ENCODE results near the gene IRX3. TPM values are rescaled to one million over a fixed set of nuclear protein-coding genes. Genes with fewer than 3 reads are reported as not detected.
"Not testable (repeated sequence)": the region's sequence is repeated elsewhere in the genome, so short reads cannot be mapped to it uniquely, and the experiment has no call there.

The IRX3 gene
- total and polyA plus RNA-seq, 3 experiments from 2014 or later, result not detected

GRCh38 chr16:54248863-54249710 lies 37.5 kb downstream of the IRX3 start:
- Histone ChIP-seq H3K4me1 (ENCODE audit: insufficient read depth, low read length) (no peaks in the 10 kb centered on the region), H3K9me3 (ENCODE audit: low read length) (no peaks in the 10 kb centered on the region), H3K27ac (ENCODE audit: low read depth, low read length) (no peak overlapping the region), H3K36me3 (ENCODE audit: insufficient read depth, low read length) (no peaks in the 10 kb centered on the region), H3K27me3 (ENCODE audit: insufficient read depth, low read length, poor library complexity, severe bottlenecking) (no peaks in the 10 kb centered on the region), H3K4me3 (ENCODE audit: low read length) (no peak overlapping the region)
- DNase-seq, result no peak
- Mint-ChIP-seq H3K4me3 (no peak overlapping the region), H3K36me3 (no peaks in the 10 kb centered on the region), H3K9me3 (peaks cover 0 to 4% (median 0%) of the 10 kb centered on the region in 5 donors), H3K27me3 (peaks cover 0 to 6% of the 10 kb centered on the region in 2 donors), H3K27ac (no peak overlapping the region), H3K4me1 (no peaks in the 10 kb centered on the region)
- ChIA-PET POLR2A (no interaction called here), CTCF (no interaction called here)

DNA sequence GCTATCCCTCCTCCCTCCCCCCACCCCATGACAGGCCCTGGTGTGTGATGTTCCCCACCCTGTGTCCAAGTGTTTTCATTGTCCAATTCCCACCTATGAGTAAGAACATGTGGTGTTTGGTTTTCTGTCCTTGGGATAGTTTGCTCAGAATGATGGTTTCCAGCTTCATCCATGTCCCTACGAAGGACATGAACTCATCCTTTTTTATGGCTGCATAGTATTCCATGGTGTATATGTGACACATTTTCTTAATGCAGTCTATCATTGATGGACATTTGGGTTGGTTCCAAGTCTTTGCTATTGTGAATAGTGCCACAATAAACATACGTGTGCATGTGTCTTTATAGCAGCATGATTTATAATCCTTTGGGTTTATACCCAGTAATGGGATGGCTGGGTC lies 38.9 kb downstream of the IRX3 start:
- H3K4me3 ChIP-seq (ENCODE audit: low read length); H3K27ac Mint-ChIP-seq; H3K9me3 ChIP-seq (ENCODE audit: low read length); H3K4me1 ChIP-seq (ENCODE audit: insufficient read depth, low read length); H3K4me3 Mint-ChIP-seq; H3K36me3 Mint-ChIP-seq; DNase-seq; H3K9me3 Mint-ChIP-seq; H3K27me3 Mint-ChIP-seq; H3K4me1 Mint-ChIP-seq; CTCF ChIA-PET; H3K27ac ChIP-seq (ENCODE audit: low read depth, low read length); H3K27me3 ChIP-seq (ENCODE audit: insufficient read depth, low read length, poor library complexity, severe bottlenecking); H3K36me3 ChIP-seq (ENCODE audit: insufficient read depth, low read length); POLR2A ChIA-PET: not testable (repeated sequence)

GRCh38 chr16:54246454-54246821 lies 40.1 kb downstream of the IRX3 start:
- Mint-ChIP-seq H3K4me3 (no peak overlapping the region), H3K36me3 (no peaks in the 10 kb centered on the region), H3K9me3 (peaks cover 0 to 4% (median 0%) of the 10 kb centered on the region in 5 donors), H3K27ac (no peak overlapping the region), H3K27me3 (peaks cover 6 to 8% of the 10 kb centered on the region in 2 donors), H3K4me1 (no peaks in the 10 kb centered on the region)
- CTCF ChIA-PET, result no interaction called here
- no peak overlapping the region for H3K4me3 ChIP-seq (ENCODE audit: low read length)
- H3K27ac ChIP-seq (ENCODE audit: low read depth, low read length), result no peak overlapping the region
- POLR2A ChIA-PET, result no interaction called here
- H3K27me3 ChIP-seq (ENCODE audit: insufficient read depth, low read length, poor library complexity, severe bottlenecking), result no peaks in the 10 kb centered on the region
- H3K36me3 ChIP-seq (ENCODE audit: insufficient read depth, low read length), result no peaks in the 10 kb centered on the region
- H3K9me3 ChIP-seq (ENCODE audit: low read length), result no peaks in the 10 kb centered on the region
- H3K4me1 ChIP-seq (ENCODE audit: insufficient read depth, low read length), result no peaks in the 10 kb centered on the region
- no peak for DNase-seq

DNA sequence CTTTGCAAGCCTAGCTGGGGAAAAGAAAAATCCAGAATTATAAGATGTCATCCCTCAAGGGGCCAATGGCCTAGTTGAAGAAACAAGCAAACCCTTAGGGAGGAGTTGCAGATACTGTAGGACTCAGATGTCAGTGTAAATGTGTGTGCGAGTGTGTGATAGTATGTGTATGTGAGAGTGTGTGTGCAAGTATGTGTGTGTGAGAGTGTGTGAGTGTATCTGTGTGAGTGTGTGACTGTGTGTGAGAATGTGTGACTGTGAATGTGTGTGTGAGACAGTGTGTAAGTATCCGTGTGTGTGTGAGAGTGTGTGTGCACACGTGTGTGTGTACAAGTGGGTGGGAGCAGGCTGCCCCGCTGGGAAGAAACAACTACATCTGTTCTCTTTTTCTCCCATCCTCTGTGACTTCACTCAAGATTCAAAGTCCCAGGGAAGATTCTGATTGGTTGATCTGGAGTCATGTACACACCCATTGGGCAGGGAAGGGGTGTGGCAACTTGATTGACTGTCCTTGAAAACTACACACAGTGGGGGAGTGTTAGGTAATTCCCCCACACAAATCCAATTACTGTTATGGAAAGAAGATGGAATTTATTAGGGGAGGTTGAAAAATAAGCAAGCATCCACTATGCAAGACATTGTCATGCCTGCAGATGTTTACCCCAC lies 40.7 kb downstream of the IRX3 start:
- Histone ChIP-seq H3K9me3 (ENCODE audit: low read length) (no peaks in the 10 kb centered on the region), H3K27ac (ENCODE audit: low read depth, low read length) (no peak overlapping the region), H3K27me3 (ENCODE audit: insufficient read depth, low read length, poor library complexity, severe bottlenecking) (no peaks in the 10 kb centered on the region), H3K36me3 (ENCODE audit: insufficient read depth, low read length) (no peaks in the 10 kb centered on the region), H3K4me3 (ENCODE audit: low read length) (no peak overlapping the region), H3K4me1 (ENCODE audit: insufficient read depth, low read length) (no peaks in the 10 kb centered on the region)
- Mint-ChIP-seq H3K27ac (no peak overlapping the region), H3K36me3 (no peaks in the 10 kb centered on the region), H3K9me3 (peaks cover 0 to 4% (median 0%) of the 10 kb centered on the region in 5 donors), H3K27me3 (peaks cover 4 to 8% of the 10 kb centered on the region in 2 donors), H3K4me3 (no peak overlapping the region), H3K4me1 (no peaks in the 10 kb centered on the region)
- CTCF ChIA-PET, result no interaction called here
- DNase-seq, result no peak
- POLR2A ChIA-PET, result no interaction called here

DNA sequence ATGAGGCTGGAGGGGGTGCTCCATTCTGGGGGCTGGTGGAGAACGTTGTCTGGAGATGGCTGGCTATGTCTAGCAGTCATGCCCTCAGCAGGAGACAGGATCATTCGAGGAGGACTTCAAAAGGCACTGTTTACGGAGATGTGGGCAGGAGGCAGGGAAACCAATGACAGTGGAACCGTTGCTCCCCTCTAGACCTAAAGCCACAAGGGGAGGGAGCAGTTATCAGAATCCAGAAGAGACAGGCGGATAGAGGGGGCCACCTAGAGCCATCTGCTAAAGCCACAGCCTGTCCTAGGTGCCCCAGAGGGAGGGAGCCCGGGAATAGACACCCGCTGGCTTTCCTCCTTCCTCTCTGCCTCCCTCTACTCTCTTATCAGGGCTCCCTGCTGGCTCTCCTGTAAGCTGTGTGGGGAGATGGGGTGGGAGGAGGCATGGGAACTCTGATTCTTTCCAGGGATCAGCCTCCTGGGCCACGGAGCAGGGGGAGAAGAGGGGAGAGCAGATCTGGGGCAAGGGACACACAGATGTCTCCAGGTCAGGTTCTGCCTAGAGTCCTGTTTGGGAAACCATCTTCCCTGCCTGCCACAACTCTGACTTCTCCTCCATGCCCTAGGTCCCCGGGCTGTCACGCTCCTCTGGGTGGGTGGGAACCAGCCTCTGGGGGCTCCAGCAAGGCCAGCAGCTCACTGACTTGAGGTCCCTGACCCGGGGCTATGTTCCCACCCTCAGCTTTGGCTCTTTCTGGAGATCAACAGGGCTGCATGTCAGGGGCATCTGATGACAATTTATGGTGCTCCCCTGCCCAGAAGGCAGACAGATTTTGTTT lies 42.3 kb downstream of the IRX3 start:
- ChIA-PET POLR2A (no interaction called here), CTCF (no interaction called here)
- no peak overlapping the region for H3K4me3 ChIP-seq (ENCODE audit: low read length)
- H3K9me3 Mint-ChIP-seq, result peaks cover 0 to 4% (median 0%) of the 10 kb centered on the region in 5 donors
- H3K27ac ChIP-seq (ENCODE audit: low read depth, low read length), result no peak overlapping the region
- no peak for DNase-seq
- no peaks in the 10 kb centered on the region for H3K36me3 Mint-ChIP-seq
- H3K27me3 Mint-ChIP-seq, result peaks cover 4 to 8% of the 10 kb centered on the region in 2 donors
- H3K9me3 ChIP-seq (ENCODE audit: low read length), result no peaks in the 10 kb centered on the region
- no peaks in the 10 kb centered on the region for H3K27me3 ChIP-seq (ENCODE audit: insufficient read depth, low read length, poor library complexity, severe bottlenecking)
- H3K4me1 ChIP-seq (ENCODE audit: insufficient read depth, low read length), result no peaks in the 10 kb centered on the region
- no peaks in the 10 kb centered on the region for H3K4me1 Mint-ChIP-seq
- no peak overlapping the region for H3K4me3 Mint-ChIP-seq
- H3K27ac Mint-ChIP-seq, result no peak overlapping the region
- no peaks in the 10 kb centered on the region for H3K36me3 ChIP-seq (ENCODE audit: insufficient read depth, low read length)

DNA sequence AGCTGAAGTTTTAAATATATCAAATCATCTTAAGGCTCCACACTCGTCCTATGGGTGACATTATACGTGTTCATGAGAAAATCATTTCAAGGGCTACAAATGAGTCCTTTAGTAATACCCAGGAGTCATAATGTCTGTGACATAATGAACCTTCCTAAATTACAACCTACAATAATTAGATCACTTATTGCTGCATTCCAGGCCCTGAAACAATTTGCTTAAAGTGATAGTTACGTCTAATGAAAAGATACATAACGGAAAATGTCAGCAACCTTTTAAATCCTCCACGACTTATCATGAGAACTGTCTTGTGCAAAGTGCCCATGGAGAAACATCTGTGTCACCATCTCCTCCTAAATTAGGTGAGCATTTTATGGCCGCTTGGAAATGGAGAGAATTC lies 43.4 kb downstream of the IRX3 start:
- DNase-seq, result no peak
- Histone ChIP-seq H3K4me3 (ENCODE audit: low read length) (no peak overlapping the region), H3K27me3 (ENCODE audit: insufficient read depth, low read length, poor library complexity, severe bottlenecking) (no peaks in the 10 kb centered on the region), H3K27ac (ENCODE audit: low read depth, low read length) (no peak overlapping the region), H3K36me3 (ENCODE audit: insufficient read depth, low read length) (no peaks in the 10 kb centered on the region), H3K9me3 (ENCODE audit: low read length) (no peaks in the 10 kb centered on the region), H3K4me1 (ENCODE audit: insufficient read depth, low read length) (no peaks in the 10 kb centered on the region)
- Mint-ChIP-seq H3K4me3 (no peak overlapping the region), H3K9me3 (peaks cover 0 to 2% (median 0%) of the 10 kb centered on the region in 5 donors), H3K36me3 (no peaks in the 10 kb centered on the region), H3K27ac (no peak overlapping the region), H3K4me1 (no peaks in the 10 kb centered on the region), H3K27me3 (peaks cover 4 to 8% of the 10 kb centered on the region in 2 donors)
- ChIA-PET POLR2A (no interaction called here), CTCF (no interaction called here)

DNA sequence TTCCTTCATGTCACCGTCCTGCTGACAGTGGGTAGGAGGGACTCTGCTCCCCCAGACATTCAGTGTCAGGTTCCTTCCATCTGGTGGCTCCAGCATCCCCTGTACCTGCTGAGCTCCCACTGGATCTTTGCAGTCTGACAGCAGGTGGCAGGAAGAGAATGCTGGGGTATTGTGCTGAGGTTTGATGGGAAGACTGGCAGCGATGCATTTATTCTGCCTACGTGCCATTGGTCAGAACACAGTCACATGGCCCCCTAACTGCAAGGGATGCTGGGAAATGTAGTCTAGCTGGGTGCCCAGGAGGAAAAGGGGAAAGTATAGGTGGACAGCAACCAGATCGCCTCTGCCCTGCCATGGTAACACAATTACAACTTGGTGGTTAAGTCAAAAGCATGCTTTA lies 44.4 kb downstream of the IRX3 start:
- no peaks in the 10 kb centered on the region for H3K36me3 Mint-ChIP-seq
- H3K4me1 Mint-ChIP-seq, result no peaks in the 10 kb centered on the region
- POLR2A ChIA-PET, result no interaction called here
- H3K9me3 ChIP-seq (ENCODE audit: low read length), result no peaks in the 10 kb centered on the region
- no peak overlapping the region for H3K4me3 Mint-ChIP-seq
- no peaks in the 10 kb centered on the region for H3K27me3 ChIP-seq (ENCODE audit: insufficient read depth, low read length, poor library complexity, severe bottlenecking)
- DNase-seq, result peak in 1 of 5 donors; percentile 0
- H3K36me3 ChIP-seq (ENCODE audit: insufficient read depth, low read length), result no peaks in the 10 kb centered on the region
- peaks cover 8 to 10% of the 10 kb centered on the region in 2 donors for H3K27me3 Mint-ChIP-seq
- H3K27ac ChIP-seq (ENCODE audit: low read depth, low read length), result no peak overlapping the region
- H3K4me3 ChIP-seq (ENCODE audit: low read length), result no peak overlapping the region
- CTCF ChIA-PET, result no interaction called here
- H3K4me1 ChIP-seq (ENCODE audit: insufficient read depth, low read length), result no peaks in the 10 kb centered on the region
- H3K27ac Mint-ChIP-seq, result no peak overlapping the region
- H3K9me3 Mint-ChIP-seq, result no peaks in the 10 kb centered on the region

GRCh38 chr16:54241525-54241924 lies 45.1 kb downstream of the IRX3 start:
- H3K4me1 Mint-ChIP-seq, result no peaks in the 10 kb centered on the region
- no peaks in the 10 kb centered on the region for H3K9me3 ChIP-seq (ENCODE audit: low read length)
- ChIA-PET POLR2A (no interaction called here), CTCF (interaction anchor here (0.7 kb wide), 1 partner anchor 161 kb away, joined by 4 read pairs; no protein-coding TSS in a partner anchor)
- peak overlapping the region in 1 of 8 donors; percentile 67 for H3K27ac Mint-ChIP-seq
- H3K36me3 Mint-ChIP-seq, result no peaks in the 10 kb centered on the region
- no peaks in the 10 kb centered on the region for H3K27me3 ChIP-seq (ENCODE audit: insufficient read depth, low read length, poor library complexity, severe bottlenecking)
- H3K9me3 Mint-ChIP-seq, result no peaks in the 10 kb centered on the region
- no peaks in the 10 kb centered on the region for H3K36me3 ChIP-seq (ENCODE audit: insufficient read depth, low read length)
- H3K4me3 ChIP-seq (ENCODE audit: low read length), result no peak overlapping the region
- DNase-seq, result no peak
- H3K27ac ChIP-seq (ENCODE audit: low read depth, low read length), result no peak overlapping the region
- H3K27me3 Mint-ChIP-seq, result peaks cover 9 to 13% of the 10 kb centered on the region in 2 donors
- no peak overlapping the region for H3K4me3 Mint-ChIP-seq
- no peaks in the 10 kb centered on the region for H3K4me1 ChIP-seq (ENCODE audit: insufficient read depth, low read length)

Measured in CD8-positive, alpha-beta memory T cell (primary cell).